IPS-18c (cell line): ENCODE measurements around the gene PTPRK.

Experiments used
- H3K4me3 ChIP-seq: 2 replicates; pipeline ENCODE4 v1.7.0; 2013; ENCODE audit warnings: low read depth, mild to moderate bottlenecking, low read length, moderate library complexity; ENCODE audit not compliant: insufficient read depth
- H3K9me3 ChIP-seq: one replicate; pipeline ENCODE4 v1.6.1; 2013; ENCODE audit warnings: mild to moderate bottlenecking, low read length, moderate library complexity; ENCODE audit not compliant: control insufficient read depth, insufficient read depth

Gene PTPRK

GRCh38 chr6:128520436-128521281 lies at the start of gene PTPRK:
TSS of gene PTPRK (minus strand) at chr6:128520599. CDS start at chr6:128520358, 241 bp downstream.
- peak within 1 kb of the TSS; percentile 93 for H3K4me3 ChIP-seq
- H3K9me3 ChIP-seq, result no peaks in the 10 kb centered on the region

GRCh38 chr6:128567029-128567428 lies 46.6 kb upstream of the PTPRK start:
- H3K4me3 ChIP-seq, result no peak overlapping the region
- H3K9me3 ChIP-seq, result no peaks in the 10 kb centered on the region

GRCh38 chr6:128560966-128561365 lies 40.6 kb upstream of the PTPRK start:
- Histone ChIP-seq H3K4me3 (no peak overlapping the region), H3K9me3 (no peaks in the 10 kb centered on the region)

- Histone ChIP-seq H3K9me3 (no peaks in the 10 kb centered on the region), H3K4me3 (no peak overlapping the region)
Observed at GRCh38 chr6:128558924-128559323, 38.5 kb upstream of the PTPRK start.

- Histone ChIP-seq H3K4me3 (no peak overlapping the region), H3K9me3 (no peaks in the 10 kb centered on the region)
Observed at GRCh38 chr6:128558021-128558420, 37.6 kb upstream of the PTPRK start.

GRCh38 chr6:128557081-128557480 lies 36.7 kb upstream of the PTPRK start:
- H3K4me3 ChIP-seq, result no peak overlapping the region
- no peaks in the 10 kb centered on the region for H3K9me3 ChIP-seq

GRCh38 chr6:128554302-128554701 lies 33.9 kb upstream of the PTPRK start:
- H3K4me3 ChIP-seq, result no peak overlapping the region
- no peaks in the 10 kb centered on the region for H3K9me3 ChIP-seq

GRCh38 chr6:128541261-128541660 lies 20.9 kb upstream of the PTPRK start:
- H3K9me3 ChIP-seq, result no peaks in the 10 kb centered on the region
- no peak overlapping the region for H3K4me3 ChIP-seq

GRCh38 chr6:128538763-128539162 lies 18.4 kb upstream of the PTPRK start:
- no peak overlapping the region for H3K4me3 ChIP-seq
- no peaks in the 10 kb centered on the region for H3K9me3 ChIP-seq

- no peak overlapping the region for H3K4me3 ChIP-seq
- no peaks in the 10 kb centered on the region for H3K9me3 ChIP-seq
Observed at GRCh38 chr6:128532827-128533226, 12.4 kb upstream of the PTPRK start.

- no peaks in the 10 kb centered on the region for H3K9me3 ChIP-seq
- H3K4me3 ChIP-seq, result no peak overlapping the region
Observed at GRCh38 chr6:128532136-128532535, 11.7 kb upstream of the PTPRK start.

GRCh38 chr6:128531696-128532095 lies 11.3 kb upstream of the PTPRK start:
- no peak overlapping the region for H3K4me3 ChIP-seq
- no peaks in the 10 kb centered on the region for H3K9me3 ChIP-seq

GRCh38 chr6:128528241-128528640 lies 7.8 kb upstream of the PTPRK start:
- Histone ChIP-seq H3K9me3 (no peaks in the 10 kb centered on the region), H3K4me3 (no peak overlapping the region)

- Histone ChIP-seq H3K4me3 (no peak overlapping the region), H3K9me3 (no peaks in the 10 kb centered on the region)
Observed at GRCh38 chr6:128527375-128527774, 7.0 kb upstream of the PTPRK start.

- Histone ChIP-seq H3K4me3 (no peak overlapping the region), H3K9me3 (no peaks in the 10 kb centered on the region)
Observed at GRCh38 chr6:128526152-128526914, 5.9 kb upstream of the PTPRK start.

- Histone ChIP-seq H3K9me3 (no peaks in the 10 kb centered on the region), H3K4me3 (no peak overlapping the region)
Observed at GRCh38 chr6:128525406-128525805, 5.0 kb upstream of the PTPRK start.

- Histone ChIP-seq H3K9me3 (no peaks in the 10 kb centered on the region), H3K4me3 (peak overlapping the region; percentile 84)
Observed at GRCh38 chr6:128521282-128521632, 858 bp upstream of the PTPRK start.

GRCh38 chr6:128519931-128520435 lies 416 bp downstream of the PTPRK start:
- no peaks in the 10 kb centered on the region for H3K9me3 ChIP-seq

More at GRCh38 chr6:128519931-128520435, 416 bp downstream of the PTPRK start:
- peak overlapping the region; percentile 93 for H3K4me3 ChIP-seq
